ENCODE data around the gene EIF4A3.

EIF4A3 gene

GRCh38 chr17:80147035-80147822 is at the start of gene EIF4A3:
EIF4A3 (minus strand) TSS chr17:80147128; CDS start chr17:80146961, 167 bp downstream.
- peak; percentile 84 for FAIRE-seq

DNA sequence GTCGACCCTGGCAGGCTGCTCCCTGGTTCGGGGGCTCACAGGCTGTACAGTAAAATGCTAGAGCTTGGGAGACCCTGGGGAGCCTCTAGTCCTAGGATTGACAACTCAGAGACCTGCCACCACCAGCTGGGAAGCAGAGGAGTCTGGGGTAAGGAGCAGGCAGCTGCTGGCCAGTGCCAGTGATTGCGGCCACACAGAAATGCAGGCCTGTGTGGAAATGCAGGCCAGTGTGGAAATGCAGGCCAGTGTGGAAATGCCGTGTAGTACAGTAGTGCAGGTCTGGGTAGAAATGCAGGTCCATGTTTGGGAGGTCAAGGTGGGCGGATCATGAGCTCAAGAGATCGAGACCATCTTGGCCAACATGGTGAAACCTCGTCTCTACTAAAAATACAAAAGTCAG is 49.7 kb upstream of the EIF4A3 start:
- no peak for FAIRE-seq

DNA sequence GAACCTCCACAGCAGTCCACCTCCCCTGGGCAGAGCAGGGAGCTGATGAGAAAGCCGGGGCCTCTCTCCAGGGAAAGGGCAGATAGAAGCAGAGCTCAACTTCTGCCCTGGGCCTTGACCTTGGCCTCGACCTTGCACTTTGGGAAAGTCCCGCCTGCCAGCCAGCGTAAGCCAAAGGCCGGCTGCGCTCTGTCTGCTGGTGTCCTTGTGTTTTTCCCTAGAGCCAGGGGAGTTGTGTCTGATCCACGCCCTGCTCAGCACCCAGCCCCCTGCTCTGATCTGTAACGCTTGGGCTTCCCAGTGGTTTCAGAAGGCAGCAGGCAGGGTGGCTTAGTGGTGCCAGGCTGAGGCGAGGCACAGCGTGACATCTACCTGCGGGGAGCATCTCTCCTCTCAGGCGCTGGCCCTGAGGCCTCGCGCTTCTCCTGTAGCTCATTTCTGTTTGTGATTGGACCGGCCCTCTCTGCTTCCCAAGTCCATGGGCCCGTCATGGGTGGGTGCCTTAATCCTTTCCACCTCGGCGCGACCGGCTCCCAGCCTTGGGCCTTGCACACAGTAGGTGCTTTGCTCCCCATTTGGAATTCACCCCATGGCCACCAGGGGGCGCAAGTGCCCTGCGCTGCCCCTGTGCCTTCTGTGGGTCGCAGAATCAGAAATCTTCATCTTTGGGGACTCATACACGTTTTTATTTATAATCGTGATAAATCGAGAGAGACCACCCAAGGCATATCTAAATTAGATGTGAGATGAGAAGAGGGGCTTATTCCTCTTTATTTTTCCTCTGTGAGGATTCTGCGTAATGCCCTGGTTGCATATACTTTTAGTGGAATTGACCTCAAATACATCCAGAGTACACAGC is 49.0 kb upstream of the EIF4A3 start:
- no peak for FAIRE-seq

DNA sequence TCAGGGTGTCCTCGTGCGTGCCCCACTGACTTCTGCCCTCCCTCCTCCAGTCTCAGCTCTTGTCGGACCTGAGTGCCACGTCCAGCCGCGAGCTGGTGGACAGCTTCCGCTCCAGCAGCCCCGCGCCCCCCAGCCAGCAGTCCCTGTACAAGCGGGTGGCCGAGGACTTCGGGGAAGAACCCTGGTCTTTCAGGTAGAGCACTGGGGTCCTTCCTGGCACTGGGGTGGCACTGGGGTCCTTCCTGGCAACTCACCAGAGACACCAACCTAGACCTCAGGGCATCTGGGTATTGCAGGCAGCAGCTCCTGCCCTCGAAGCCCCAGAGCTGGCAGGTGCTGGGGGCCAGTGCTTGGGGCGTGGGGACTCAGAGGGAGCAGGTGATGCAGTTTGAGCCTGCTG is 48.2 kb upstream of the EIF4A3 start:
- no peak for FAIRE-seq

DNA sequence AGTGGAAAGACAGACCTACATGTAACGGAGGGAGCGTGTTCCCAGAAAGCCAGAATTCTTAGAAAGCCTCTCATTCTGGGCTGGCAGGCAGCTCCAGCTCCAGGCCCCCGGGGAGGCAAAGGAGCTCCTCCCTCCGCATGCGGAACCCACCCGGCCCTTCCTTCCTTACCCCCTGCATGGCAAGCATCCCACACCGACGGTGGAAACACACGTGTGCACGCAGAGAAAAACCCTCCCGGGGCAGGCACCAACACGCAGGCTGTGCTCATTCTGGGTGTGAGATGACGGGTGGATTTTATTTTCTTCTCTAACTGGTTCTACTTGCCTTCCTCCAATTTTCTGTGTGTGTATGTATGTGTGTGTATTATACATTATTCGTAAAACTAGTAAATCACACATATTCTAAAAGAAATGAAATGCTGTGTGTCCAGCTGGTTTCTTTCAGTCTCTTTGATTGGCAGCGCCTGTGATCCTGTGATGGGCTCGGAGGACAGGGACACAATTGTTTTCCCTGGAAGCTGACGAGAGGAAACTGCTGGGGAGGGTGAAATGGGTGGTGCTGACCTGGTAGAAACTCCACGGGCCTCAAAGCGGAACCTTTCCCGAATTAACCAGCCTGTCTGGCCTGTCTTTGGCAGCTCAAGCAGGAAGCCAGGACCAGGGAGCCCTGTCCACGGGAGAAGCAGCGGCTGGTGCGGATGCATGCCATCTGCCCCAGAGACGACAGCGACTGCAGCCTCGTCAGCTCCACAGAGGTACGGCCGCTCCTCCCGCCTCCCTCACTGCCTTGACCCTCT is 45.1 kb upstream of the EIF4A3 start:
- FAIRE-seq = no peak

- no peak for FAIRE-seq
Measured at GRCh38 chr17:80191192-80191591, 44.3 kb upstream of the EIF4A3 start.

DNA sequence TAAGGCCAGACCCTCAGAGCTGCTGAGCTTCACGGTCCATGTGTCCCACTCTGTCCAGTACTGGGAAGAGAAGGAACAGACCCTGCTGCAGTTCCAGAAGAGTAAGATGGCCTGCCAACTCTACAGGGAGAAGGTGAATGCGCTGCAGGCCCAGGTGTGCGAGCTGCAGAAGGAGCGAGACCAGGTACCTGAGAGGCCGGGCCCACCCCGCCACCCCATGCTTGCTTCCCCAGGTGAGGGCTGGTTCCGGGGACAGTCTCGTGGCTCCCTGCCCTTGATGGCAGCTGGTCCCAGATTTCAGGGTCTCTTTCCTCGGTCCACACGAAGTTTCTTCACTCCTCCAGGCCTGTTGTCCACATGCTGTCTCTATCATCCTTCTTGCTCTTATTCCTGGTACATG is 43.8 kb upstream of the EIF4A3 start:
- FAIRE-seq = no peak

DNA sequence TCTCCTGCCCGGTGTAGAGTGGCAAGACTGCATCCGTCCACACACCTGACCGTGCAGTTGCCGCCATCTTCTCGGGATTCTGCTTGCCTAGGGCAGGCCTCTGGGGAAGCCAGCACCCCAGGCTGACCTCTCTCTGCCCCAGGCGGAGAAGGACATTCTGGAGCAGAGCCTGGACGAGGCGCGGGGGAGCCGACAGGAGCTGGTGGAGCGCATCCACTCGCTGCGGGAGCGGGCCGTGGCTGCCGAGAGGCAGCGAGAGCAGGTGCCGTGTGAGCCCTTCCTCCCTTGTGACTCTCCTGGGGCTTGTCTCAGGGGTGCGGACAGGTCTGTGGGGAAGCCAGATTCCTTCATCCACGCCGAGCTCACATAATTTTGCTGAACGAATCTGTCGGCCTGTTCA is 42.7 kb upstream of the EIF4A3 start:
- FAIRE-seq = no peak

- no peak for FAIRE-seq
Measured at GRCh38 chr17:80187515-80187941, 40.6 kb upstream of the EIF4A3 start.

GRCh38 chr17:80187090-80187489 is 40.2 kb upstream of the EIF4A3 start:
- FAIRE-seq = no peak

DNA sequence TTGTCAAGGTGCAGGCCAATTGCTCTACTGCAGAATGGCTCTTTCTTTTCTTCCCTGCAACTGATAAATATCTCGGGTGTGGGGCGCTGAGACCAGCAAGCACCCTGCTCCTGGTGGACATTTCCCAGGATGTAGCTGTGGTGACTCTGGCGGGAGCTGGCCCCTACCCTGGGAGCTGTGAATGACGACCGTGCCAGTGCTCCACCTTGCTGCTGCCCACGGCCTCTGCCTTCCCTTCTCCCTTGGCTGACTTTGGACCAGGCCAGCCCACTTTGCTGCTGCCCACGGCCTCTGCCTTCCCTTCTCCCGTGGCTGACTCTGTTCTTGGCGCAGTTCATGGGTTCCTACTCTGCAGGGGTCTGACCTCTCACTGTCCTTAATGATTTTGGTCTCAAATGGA is 39.0 kb upstream of the EIF4A3 start:
- FAIRE-seq = no peak

GRCh38 chr17:80184423-80184714 is 37.4 kb upstream of the EIF4A3 start:
- FAIRE-seq = no peak

DNA sequence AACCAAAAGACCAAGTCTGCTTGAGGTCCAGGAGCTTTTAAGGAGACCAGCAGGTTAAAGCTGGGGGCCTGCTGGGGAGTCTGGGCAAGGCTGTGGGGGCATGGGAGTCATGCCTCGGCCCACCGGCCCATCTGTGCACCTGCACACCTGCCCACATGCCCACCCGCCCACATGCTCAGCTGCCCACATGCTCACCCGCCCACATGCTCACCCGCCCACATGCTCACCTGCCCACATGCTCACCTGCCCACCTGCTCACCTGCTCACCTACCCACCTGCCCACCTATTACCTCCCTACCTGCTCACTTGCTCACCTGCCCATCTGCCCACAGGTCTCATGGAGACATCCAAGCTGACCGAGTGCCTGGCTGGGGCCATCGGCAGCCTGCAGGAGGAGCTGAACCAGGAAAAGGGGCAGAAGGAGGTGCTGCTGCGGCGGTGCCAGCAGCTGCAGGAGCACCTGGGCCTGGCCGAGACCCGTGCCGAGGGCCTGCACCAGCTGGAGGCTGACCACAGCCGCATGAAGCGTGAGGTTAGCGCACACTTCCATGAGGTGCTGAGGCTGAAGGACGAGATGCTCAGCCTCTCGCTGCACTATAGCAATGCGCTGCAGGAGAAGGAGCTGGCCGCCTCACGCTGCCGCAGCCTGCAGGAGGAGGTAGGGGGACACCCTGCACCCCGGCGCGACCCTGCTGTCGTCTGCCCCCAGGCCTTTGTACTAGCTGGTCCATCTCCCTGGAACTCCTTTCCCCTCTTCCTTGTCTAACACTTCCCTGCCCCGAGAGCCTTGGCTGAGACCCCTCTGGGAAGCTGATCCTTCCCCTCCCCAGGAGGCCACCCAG is 36.9 kb upstream of the EIF4A3 start:
- FAIRE-seq = no peak

DNA sequence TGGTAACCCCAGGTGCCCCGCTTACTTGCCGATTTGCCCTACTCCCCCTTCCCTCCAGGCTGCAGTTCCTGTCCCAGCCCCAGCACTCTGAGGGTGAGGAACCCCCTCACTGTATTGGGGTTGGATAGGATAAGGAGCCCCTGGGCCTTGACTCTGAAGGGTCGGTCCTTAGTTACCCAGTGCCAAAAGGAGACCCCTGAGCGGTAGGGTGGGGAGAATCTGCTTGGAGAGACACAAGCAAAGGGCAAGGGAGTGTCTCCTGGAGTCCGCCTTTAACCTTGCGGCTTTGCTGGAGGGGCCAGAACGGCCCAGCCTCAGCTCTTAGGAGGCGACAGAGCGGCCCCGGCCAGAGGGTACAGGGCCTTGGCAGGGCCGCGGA is 35.9 kb upstream of the EIF4A3 start:
- no peak for FAIRE-seq

DNA sequence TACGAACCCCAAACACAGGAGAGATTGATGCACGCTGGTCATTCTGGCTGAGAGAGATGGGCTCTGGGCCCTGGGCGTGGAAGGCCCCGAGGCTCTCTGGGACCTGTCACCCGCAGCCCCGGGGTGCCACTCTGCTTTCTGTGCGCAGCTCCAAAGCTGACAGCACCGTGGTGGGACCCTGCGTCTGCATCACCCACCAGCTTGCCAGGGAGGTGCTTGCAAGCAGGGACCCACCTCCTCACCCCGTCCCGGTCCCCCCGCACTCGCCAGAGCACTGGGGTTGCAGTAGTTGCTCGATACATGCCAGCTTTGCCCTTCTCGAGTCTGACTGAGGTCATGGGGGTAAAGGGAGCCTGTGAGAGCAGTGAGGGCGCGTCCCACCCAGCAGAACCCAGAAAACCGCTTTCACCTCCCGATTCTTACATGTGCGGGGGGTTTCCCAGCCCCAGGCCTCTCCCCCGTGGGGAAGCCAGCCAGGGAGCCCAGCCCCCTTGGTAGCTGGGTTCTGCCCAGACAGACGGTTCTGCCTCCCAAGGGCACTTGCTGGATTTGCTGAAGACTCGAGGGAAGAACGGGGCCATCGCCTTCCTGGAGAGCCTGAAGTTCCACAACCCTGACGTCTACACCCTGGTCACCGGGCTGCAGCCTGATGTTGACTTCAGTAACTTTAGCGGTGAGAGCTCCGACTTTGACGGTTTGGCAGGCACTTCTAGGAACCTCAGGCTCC is 35.4 kb upstream of the EIF4A3 start:
- FAIRE-seq = no peak

DNA sequence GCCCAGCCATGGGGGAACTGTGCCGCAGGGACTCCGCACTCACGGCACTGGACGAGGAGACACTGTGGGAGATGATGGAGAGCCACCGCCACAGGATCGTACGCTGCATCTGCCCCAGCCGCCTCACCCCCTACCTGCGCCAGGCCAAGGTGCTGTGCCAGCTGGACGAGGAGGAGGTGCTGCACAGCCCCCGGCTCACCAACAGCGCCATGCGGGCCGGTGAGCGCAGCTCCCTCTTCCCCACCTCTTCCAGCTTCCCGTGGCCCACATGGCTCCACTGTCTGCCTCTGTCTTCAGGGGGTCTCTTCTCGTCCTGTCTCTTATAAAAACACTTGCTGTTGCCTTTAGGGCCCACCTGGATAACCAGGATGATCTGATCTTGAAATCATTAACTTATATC is 34.5 kb upstream of the EIF4A3 start:
- no peak for FAIRE-seq

- FAIRE-seq = no peak
Measured at GRCh38 chr17:80180192-80180591, 33.3 kb upstream of the EIF4A3 start.

DNA sequence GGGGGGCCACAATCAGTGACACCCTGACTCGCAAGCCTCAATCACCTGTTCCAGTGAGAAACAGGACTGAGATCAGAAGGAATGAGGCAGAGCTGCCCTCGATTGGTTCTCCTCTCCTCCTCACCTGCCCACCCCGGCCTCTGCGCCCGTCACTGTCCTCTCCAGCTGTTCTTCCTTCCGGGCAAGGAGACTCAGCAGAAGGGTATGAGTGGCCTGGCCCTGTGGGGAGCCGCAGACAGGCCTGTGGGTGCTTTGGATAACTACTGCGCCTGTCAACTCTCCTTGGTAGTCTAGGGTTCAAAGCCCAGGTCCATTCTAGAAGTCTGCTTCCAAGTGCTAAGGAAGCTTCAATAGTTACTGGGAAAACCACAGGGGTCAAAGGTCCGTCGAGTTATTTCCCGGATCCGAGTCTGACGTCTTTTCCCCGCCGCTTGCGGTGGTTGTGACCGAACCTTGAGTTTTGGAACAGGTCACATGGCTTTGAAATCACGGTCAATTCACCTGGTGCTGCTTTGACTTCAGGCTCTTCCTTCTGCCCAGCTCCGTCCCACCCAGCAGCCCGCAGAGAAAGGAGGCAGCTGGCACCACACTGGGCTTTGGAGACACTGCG is 31.2 kb upstream of the EIF4A3 start:
- FAIRE-seq = no peak

- no peak for FAIRE-seq
Measured at GRCh38 chr17:80176757-80177156, 29.8 kb upstream of the EIF4A3 start.

DNA sequence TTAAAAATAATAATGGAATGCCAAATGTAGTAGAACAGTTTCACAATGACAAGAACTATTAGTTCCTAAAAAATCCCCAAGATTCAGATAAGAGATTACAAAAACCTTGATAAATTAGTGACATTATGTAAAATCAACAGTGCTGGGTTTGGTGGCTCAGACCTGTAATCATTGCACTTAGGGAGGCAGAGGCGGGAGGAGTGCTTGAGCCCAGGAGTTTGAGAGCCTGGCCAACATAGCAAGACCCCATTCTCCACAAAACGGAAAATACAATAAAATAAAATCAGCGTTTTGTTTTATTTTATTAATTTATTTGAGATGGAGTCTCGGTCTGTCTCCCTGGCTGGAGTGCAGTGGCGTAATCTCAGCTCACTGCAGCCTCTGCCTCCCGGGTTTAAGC is 27.0 kb upstream of the EIF4A3 start:
- no peak for FAIRE-seq

- no peak for FAIRE-seq
Measured at GRCh38 chr17:80173126-80173525, 26.2 kb upstream of the EIF4A3 start.
